Breast epithelium (tissue), 3 donors: ENCODE results near the gene LTK.
"Not testable (repeated sequence)": the region's sequence is repeated elsewhere in the genome, so short reads cannot be mapped to it uniquely, and the experiment has no call there.

Experiments used
- POLR2A ChIP-seq: fragments of 450-650 bp; IDR thresholded peaks from one replicate; pipeline ENCODE4 v1.6.1; 2016; ENCODE audit warnings: antibody characterized with exemption, mild to moderate bottlenecking, moderate library complexity
- TF ChIP-seq, protein P1 (sequence below), 3 donors: fragments of 450-650 bp; IDR thresholded peaks; one replicate each; pipeline ENCODE4 v1.5.1; 2016 to 2017; ENCODE audit warnings: antibody characterized with exemption in 3 of 3, mild to moderate bottlenecking in 3 of 3, moderate library complexity in 3 of 3

DNA sequence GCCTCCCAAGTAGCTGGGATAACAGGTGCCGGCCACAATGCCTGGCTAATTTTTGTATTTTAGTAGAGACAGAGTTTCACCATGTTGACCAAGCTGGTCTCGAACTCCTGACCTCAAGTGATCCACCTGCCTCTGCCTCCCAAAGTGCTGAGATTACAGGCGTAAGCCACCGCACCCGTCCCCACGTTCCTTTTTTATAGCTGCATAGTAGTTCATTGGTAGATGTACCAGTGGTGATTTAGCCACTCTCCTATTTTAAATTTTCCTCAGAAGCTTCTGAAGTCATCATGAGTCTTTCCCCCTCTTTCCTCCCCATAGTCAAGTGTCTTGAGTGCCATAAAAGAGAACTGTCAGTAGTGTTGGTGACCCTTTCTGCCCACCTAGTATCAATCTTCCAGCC, 44.0 kb downstream of the LTK start:
- not testable (repeated sequence) for TF ChIP-seq POLR2A
- TF ChIP-seq, protein P1, sequence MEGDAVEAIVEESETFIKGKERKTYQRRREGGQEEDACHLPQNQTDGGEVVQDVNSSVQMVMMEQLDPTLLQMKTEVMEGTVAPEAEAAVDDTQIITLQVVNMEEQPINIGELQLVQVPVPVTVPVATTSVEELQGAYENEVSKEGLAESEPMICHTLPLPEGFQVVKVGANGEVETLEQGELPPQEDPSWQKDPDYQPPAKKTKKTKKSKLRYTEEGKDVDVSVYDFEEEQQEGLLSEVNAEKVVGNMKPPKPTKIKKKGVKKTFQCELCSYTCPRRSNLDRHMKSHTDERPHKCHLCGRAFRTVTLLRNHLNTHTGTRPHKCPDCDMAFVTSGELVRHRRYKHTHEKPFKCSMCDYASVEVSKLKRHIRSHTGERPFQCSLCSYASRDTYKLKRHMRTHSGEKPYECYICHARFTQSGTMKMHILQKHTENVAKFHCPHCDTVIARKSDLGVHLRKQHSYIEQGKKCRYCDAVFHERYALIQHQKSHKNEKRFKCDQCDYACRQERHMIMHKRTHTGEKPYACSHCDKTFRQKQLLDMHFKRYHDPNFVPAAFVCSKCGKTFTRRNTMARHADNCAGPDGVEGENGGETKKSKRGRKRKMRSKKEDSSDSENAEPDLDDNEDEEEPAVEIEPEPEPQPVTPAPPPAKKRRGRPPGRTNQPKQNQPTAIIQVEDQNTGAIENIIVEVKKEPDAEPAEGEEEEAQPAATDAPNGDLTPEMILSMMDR (IDR thresholded peaks at IDR 0.05) = not testable (repeated sequence)
